OCI-LY7 (cell line): ENCODE measurements around the gene RAC2. TPM values are rescaled to one million over a fixed set of nuclear protein-coding genes. Genes with fewer than 3 reads are reported as not detected.

ENCODE experiments used
- BruUV-seq: library from RNA; stranded (reverse); fragments of 400-500 nt; replicated peaks from 2 replicates; lab custom pipeline; 2021; lab: Mats Ljungman, UMichigan
- CTCF ChIA-PET: fragments of 300-600 bp; sonication (Branson Sonifier 250); formaldehyde crosslinking; loops from one replicate; lab custom pipeline; 2022; ENCODE audit warnings: antibody characterized with exemption; ENCODE audit not compliant: unreplicated experiment; lab: Charles Lee
- POLR2A ChIA-PET: fragments of 300-600 bp; sonication (Branson Sonifier 250); formaldehyde crosslinking; loops from one replicate; lab custom pipeline; 2022; ENCODE audit warnings: antibody characterized with exemption; lab: Charles Lee
- DNase-seq: peaks from one replicate; pipeline ENCODE4 v3.0.0-alpha.2; 2015; ENCODE audit warnings: low spot score
- H2AFZ ChIP-seq: fragments of 200-600 bp; sonication (generic), shearing (Covaris generic); 2 replicates; pipeline ENCODE4 v1.6.1; 2014; ENCODE audit warnings: mild to moderate bottlenecking, antibody characterized with exemption, low read length, moderate library complexity
- H3K27ac ChIP-seq: fragments of 200-600 bp; sonication (generic); 2 replicates; pipeline ENCODE4 v1.5.1; 2014; ENCODE audit warnings: mixed run types, low read depth, mild to moderate bottlenecking, moderate library complexity, low read length, inconsistent platforms; ENCODE audit not compliant: poor library complexity, severe bottlenecking
- H3K36me3 ChIP-seq: fragments of 200-600 bp; sonication (generic); 2 replicates; pipeline ENCODE4 v1.6.1; 2014; ENCODE audit warnings: mild to moderate bottlenecking, antibody characterized with exemption, low read length, moderate library complexity, mixed read lengths; ENCODE audit not compliant: insufficient read depth
- H3K4me1 ChIP-seq: fragments of 200-600 bp; sonication (generic); 2 replicates; pipeline ENCODE4 v1.5.1; 2014; ENCODE audit warnings: mild to moderate bottlenecking, low read length; ENCODE audit not compliant: insufficient read depth, poor library complexity, severe bottlenecking
- H3K4me2 ChIP-seq: fragments of 200-600 bp; sonication (generic); 2 replicates; pipeline ENCODE4 v1.6.1; 2014; ENCODE audit warnings: mild to moderate bottlenecking, low read length
- H3K4me3 ChIP-seq: fragments of 200-600 bp; sonication (generic); 2 replicates; pipeline ENCODE4 v1.5.1; 2014; ENCODE audit warnings: mild to moderate bottlenecking, low read depth, low read length; ENCODE audit not compliant: poor library complexity, severe bottlenecking
- H3K79me2 ChIP-seq: fragments of 200-600 bp; sonication (generic); 2 replicates; pipeline ENCODE4 v1.6.1; 2016; ENCODE audit warnings: low read depth, mild to moderate bottlenecking, low read length, moderate library complexity, mixed read lengths; ENCODE audit not compliant: insufficient read depth
- H3K9me2 ChIP-seq: fragments of 200-600 bp; sonication (generic); 2 replicates; pipeline ENCODE4 v1.6.1; 2016; ENCODE audit warnings: mild to moderate bottlenecking, low read length, mixed read lengths; ENCODE audit not compliant: insufficient read depth
- H3K9me3 ChIP-seq: fragments of 200-600 bp; sonication (generic); 2 replicates; pipeline ENCODE4 v1.6.1; 2014; ENCODE audit warnings: mild to moderate bottlenecking, mixed run types, low read length, mixed read lengths
- H4K20me1 ChIP-seq: fragments of 200-600 bp; sonication (generic); 2 replicates; pipeline ENCODE4 v1.6.1; 2014; ENCODE audit warnings: mild to moderate bottlenecking, antibody characterized with exemption, low read length, moderate library complexity, mixed read lengths; ENCODE audit not compliant: insufficient read depth
- EZH2phosphoT487 ChIP-seq: fragments of 200-600 bp; sonication (generic); IDR thresholded peaks from 2 replicates; pipeline ENCODE4 v1.6.1; 2018; ENCODE audit warnings: low read depth, borderline replicate concordance, mild to moderate bottlenecking, mixed run types, antibody characterized with exemption, low read length, moderate library complexity, mixed read lengths
- intact Hi-C: fragments of 100-400 bp; cut with micrococcal nuclease; formaldehyde crosslinking; loops from one replicate; pipeline ENCODE4 v1.10.0; 2022; ENCODE audit not compliant: unreplicated experiment
- total RNA-seq, 2 experiments: library from RNA; depleted of rRNA in 1 of 2; stranded (reverse); fragments of >200 nt in 1 of 2; shearing (Covaris generic) in 1 of 2; gene quantifications; 2 replicates each; pipeline ENCODE4 v1.2.3, GENCODE V29; 2014 to 2022
- TF ChIP-seq, protein P1 (sequence below): fragments of 200-600 bp; sonication (generic); conservative IDR thresholded peaks from 2 replicates; pipeline ENCODE4 v1.5.1; 2014; ENCODE audit warnings: mild to moderate bottlenecking, antibody characterized with exemption, low read length, moderate library complexity, mixed read lengths

RAC2 gene
- total RNA-seq, 2 experiments from 2014 or later = 142 to 321 TPM

DNA sequence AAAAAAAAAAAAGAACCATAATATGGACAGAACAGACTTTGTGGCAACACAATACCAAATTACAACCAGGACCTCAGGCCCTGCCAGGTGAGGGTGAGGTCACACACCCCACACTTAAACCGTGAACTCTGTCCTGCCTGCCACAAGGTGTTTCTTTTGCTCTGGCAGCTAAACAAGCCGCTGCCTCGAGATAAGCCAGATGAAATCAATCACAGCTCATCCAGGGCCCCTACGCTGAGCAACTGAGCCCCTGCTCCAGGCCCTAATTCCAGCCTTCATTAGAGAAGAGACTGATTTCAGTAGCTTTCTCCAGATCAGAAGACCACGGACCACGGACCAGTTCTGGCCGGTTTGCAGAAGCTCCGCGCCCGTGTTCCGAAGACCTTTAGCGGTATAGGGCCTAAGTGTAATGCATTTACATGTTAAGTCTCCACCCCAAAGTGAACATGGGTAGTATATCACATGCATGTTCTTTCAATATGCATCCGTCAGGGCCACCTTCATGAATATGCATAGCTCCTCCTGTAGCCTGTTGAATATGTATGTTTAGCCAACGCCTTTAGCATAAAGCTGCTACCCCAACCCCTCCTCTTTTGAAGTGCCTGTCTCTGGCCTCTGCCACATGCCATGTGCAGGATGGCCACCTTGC, 14.8 kb upstream of the RAC2 start:
- H3K36me3 ChIP-seq = no peaks in the 10 kb centered on the region
- intact Hi-C loops = loop anchor here (1.0 kb wide), 1 partner anchor 16 kb away; no protein-coding TSS in a partner anchor
- peaks cover 3% of the 10 kb centered on the region; the same call in 1 of the 2 replicates for H3K9me3 ChIP-seq
- H2AFZ ChIP-seq = no peak overlapping the region
- no peaks in the 10 kb centered on the region for H4K20me1 ChIP-seq
- BruUV-seq = no TSS peak
- TF ChIP-seq EZH2phosphoT487 = no peak
- TF ChIP-seq, protein P1, sequence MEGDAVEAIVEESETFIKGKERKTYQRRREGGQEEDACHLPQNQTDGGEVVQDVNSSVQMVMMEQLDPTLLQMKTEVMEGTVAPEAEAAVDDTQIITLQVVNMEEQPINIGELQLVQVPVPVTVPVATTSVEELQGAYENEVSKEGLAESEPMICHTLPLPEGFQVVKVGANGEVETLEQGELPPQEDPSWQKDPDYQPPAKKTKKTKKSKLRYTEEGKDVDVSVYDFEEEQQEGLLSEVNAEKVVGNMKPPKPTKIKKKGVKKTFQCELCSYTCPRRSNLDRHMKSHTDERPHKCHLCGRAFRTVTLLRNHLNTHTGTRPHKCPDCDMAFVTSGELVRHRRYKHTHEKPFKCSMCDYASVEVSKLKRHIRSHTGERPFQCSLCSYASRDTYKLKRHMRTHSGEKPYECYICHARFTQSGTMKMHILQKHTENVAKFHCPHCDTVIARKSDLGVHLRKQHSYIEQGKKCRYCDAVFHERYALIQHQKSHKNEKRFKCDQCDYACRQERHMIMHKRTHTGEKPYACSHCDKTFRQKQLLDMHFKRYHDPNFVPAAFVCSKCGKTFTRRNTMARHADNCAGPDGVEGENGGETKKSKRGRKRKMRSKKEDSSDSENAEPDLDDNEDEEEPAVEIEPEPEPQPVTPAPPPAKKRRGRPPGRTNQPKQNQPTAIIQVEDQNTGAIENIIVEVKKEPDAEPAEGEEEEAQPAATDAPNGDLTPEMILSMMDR = no peak
- H3K4me3 ChIP-seq = no peak overlapping the region
- H3K79me2 ChIP-seq = no peaks in the 10 kb centered on the region
- H3K4me2 ChIP-seq = no peak overlapping the region
- ChIA-PET CTCF (interaction anchor here (1.2 to 2.1 kb wide), 2 partner anchors 15 to 51 kb away, joined by 5 to 9 read pairs; partner anchors contain the start of gene RAC2), POLR2A (interaction anchor here (1.2 to 2.7 kb wide), 2 partner anchors 14 to 17 kb away, joined by 3 to 19 read pairs; partner anchors contain the start of gene RAC2)
- DNase-seq = no peak
- H3K27ac ChIP-seq = no peak overlapping the region
- no peaks in the 10 kb centered on the region for H3K9me2 ChIP-seq
- H3K4me1 ChIP-seq = peaks cover 27% of the 10 kb centered on the region

DNA sequence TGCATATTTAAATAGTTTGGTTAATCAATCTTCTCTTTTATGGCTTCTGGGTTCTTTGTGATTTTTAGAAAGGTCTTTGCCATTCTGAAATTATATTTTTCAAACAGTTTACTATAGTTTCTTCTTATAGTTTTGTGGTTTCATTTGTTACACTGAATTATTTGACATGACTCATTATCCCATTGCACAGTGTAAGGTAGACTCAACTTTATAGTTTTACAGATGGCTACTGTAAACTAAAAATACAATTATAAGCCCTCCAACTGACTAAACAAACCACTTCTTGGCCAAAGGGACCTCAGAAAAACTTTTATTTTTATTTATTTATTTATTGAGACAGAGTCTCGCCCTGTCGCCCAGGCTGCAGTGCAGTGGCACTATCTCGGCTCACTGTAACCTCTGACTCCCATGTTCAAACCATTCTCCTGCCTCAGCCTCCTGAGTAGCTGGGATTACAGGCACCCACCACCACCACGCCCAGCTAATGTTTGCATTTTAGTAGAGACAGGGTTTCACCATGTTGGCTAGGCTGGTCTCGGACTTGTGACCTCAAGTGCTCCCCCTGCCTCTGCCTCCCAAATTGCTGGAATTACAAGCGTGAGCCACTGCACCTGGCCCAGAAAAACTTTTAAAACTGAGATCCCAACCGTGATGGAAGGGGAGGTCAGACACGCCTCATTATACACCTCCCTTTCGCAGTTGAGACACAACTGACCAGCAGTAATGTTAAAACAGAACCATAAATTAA, 14.1 kb upstream of the RAC2 start:
- TF ChIP-seq, protein P1 = 0 out of 2 replicates have a peak, but pooled peaks have one; percentile 15
- TF ChIP-seq EZH2phosphoT487 = no peak
- ChIA-PET CTCF (no interaction called here), POLR2A (interaction anchor here (1.2 to 2.7 kb wide), 2 partner anchors 13 to 16 kb away, joined by 3 to 19 read pairs; partner anchors contain the start of gene RAC2)
- Histone ChIP-seq H3K4me2 (no peak overlapping the region), H3K4me3 (no peak overlapping the region), H3K36me3 (no peaks in the 10 kb centered on the region), H3K79me2 (no peaks in the 10 kb centered on the region), H3K9me3 (no peaks in the 10 kb centered on the region), H2AFZ (no peak overlapping the region), H3K4me1 (peaks cover 29% of the 10 kb centered on the region), H3K9me2 (no peaks in the 10 kb centered on the region), H4K20me1 (no peaks in the 10 kb centered on the region), H3K27ac (no peak overlapping the region)
- DNase-seq = no peak
- intact Hi-C loops = no loop called here
- BruUV-seq = no TSS peak
